Progenitor cell of endocrine pancreas (in vitro differentiated cells): ENCODE data around the gene TPPP. TPM values are rescaled to one million over a fixed set of nuclear protein-coding genes. Genes with fewer than 3 reads are reported as not detected.
A peak's percentile ranks its signal among the peaks of the same experiment; 100 is the strongest.
"Not testable (repeated sequence)": the region's sequence is repeated elsewhere in the genome, so short reads cannot be mapped to it uniquely, and the experiment has no call there.

Experiments
- DNase-seq: peaks from one replicate; pipeline ENCODE4 v3.0.0; 2021; ENCODE audit warnings: low spot score; ENCODE audit not compliant: unreplicated experiment
- H3K27ac Mint-ChIP-seq: 2 replicates; pipeline ENCODE4 v1.8.0; 2021; ENCODE audit warnings: mild to moderate bottlenecking, moderate library complexity, mixed read lengths
- H3K27me3 Mint-ChIP-seq: 2 replicates; pipeline ENCODE4 v1.8.0; 2021; ENCODE audit warnings: mixed read lengths
- H3K36me3 Mint-ChIP-seq: 2 replicates; pipeline ENCODE4 v1.8.0; 2022; ENCODE audit warnings: mixed read lengths; ENCODE audit not compliant: insufficient read depth
- H3K4me1 Mint-ChIP-seq: 2 replicates; pipeline ENCODE4 v1.8.0; 2021; ENCODE audit warnings: low read depth, mixed read lengths
- H3K4me3 Mint-ChIP-seq: 2 replicates; pipeline ENCODE4 v1.8.0; 2021; ENCODE audit warnings: low read depth, mild to moderate bottlenecking, moderate library complexity, mixed read lengths
- H3K9me3 Mint-ChIP-seq: 2 replicates; pipeline ENCODE4 v1.8.0; 2021; ENCODE audit warnings: low read depth, mixed read lengths
- CTCF ChIP-seq: fragments of 200-600 bp; sonication (generic); IDR thresholded peaks from one replicate; pipeline ENCODE4 v1.5.0; 2021; ENCODE audit warnings: antibody characterized with exemption, mild to moderate bottlenecking; ENCODE audit not compliant: unreplicated experiment
- long read RNA-seq: library from polyadenylated mRNA; unstranded; transcript quantifications from one replicate; pipeline ENCODE4 v2.0.0, GENCODE V29; 2020
- total RNA-seq: library from RNA; stranded (reverse); gene quantifications from 2 replicates; pipeline ENCODE4 v1.2.1, GENCODE V29; 2021

TPPP gene
- 2.6 and 2.9 TPM in 2 replicates for total RNA-seq
- long read RNA-seq = 0 reads

GRCh38 chr5:693271-694041 lies at the start of gene TPPP:
Gene TPPP (minus strand): TSS chr5:693352. CDS start chr5:678060, 15,292 bp downstream.
- H3K27ac Mint-ChIP-seq, H3K27me3 Mint-ChIP-seq, H3K4me1 Mint-ChIP-seq, H3K9me3 Mint-ChIP-seq, H3K36me3 Mint-ChIP-seq: not testable (repeated sequence)
- peak; percentile 73 for DNase-seq
- H3K4me3 Mint-ChIP-seq = peak within 1 kb of the TSS; percentile 33

- peaks cover 11% of the 10 kb centered on the region for H3K4me1 Mint-ChIP-seq
Observed at GRCh38 chr5:742276-742675, 49.1 kb upstream of the TPPP start.

GRCh38 chr5:734145-734544 lies 41.0 kb upstream of the TPPP start:
- not testable (repeated sequence) for H3K4me1 Mint-ChIP-seq, H3K4me3 Mint-ChIP-seq, H3K27me3 Mint-ChIP-seq, H3K9me3 Mint-ChIP-seq, DNase-seq, H3K27ac Mint-ChIP-seq
- H3K36me3 Mint-ChIP-seq = peaks cover 12% of the 10 kb centered on the region

More at GRCh38 chr5:742276-742675, 49.1 kb upstream of the TPPP start:
- not testable (repeated sequence) for H3K9me3 Mint-ChIP-seq, H3K27ac Mint-ChIP-seq, H3K27me3 Mint-ChIP-seq, H3K36me3 Mint-ChIP-seq, H3K4me3 Mint-ChIP-seq, DNase-seq

GRCh38 chr5:732754-733454 lies 39.8 kb upstream of the TPPP start:
- not testable (repeated sequence) for H3K27me3 Mint-ChIP-seq, H3K4me3 Mint-ChIP-seq, DNase-seq, H3K27ac Mint-ChIP-seq, H3K4me1 Mint-ChIP-seq, H3K9me3 Mint-ChIP-seq
- peaks cover 12% of the 10 kb centered on the region for H3K36me3 Mint-ChIP-seq

- not testable (repeated sequence) for H3K4me3 Mint-ChIP-seq, H3K9me3 Mint-ChIP-seq, H3K4me1 Mint-ChIP-seq, H3K27ac Mint-ChIP-seq, H3K27me3 Mint-ChIP-seq, DNase-seq
- peaks cover 12% of the 10 kb centered on the region for H3K36me3 Mint-ChIP-seq
Observed at GRCh38 chr5:729225-729624, 36.1 kb upstream of the TPPP start.

GRCh38 chr5:727087-727486 lies 33.9 kb upstream of the TPPP start:
- H3K27ac Mint-ChIP-seq, H3K4me3 Mint-ChIP-seq, H3K4me1 Mint-ChIP-seq, DNase-seq, H3K36me3 Mint-ChIP-seq, H3K9me3 Mint-ChIP-seq, H3K27me3 Mint-ChIP-seq: not testable (repeated sequence)
- TF ChIP-seq CTCF = peak; percentile 37

GRCh38 chr5:723865-724264 lies 30.7 kb upstream of the TPPP start:
- not testable (repeated sequence) for DNase-seq, H3K4me1 Mint-ChIP-seq, H3K27ac Mint-ChIP-seq, H3K4me3 Mint-ChIP-seq, H3K36me3 Mint-ChIP-seq
- Mint-ChIP-seq H3K27me3 (peaks cover 19% of the 10 kb centered on the region), H3K9me3 (peaks cover 17% of the 10 kb centered on the region)

- Mint-ChIP-seq H3K27me3 (peaks cover 21% of the 10 kb centered on the region), H3K9me3 (peaks cover 19% of the 10 kb centered on the region)
- not testable (repeated sequence) for H3K4me3 Mint-ChIP-seq, H3K27ac Mint-ChIP-seq, H3K36me3 Mint-ChIP-seq, DNase-seq, H3K4me1 Mint-ChIP-seq
Observed at GRCh38 chr5:723309-723708, 30.2 kb upstream of the TPPP start.

GRCh38 chr5:719379-719778 lies 26.2 kb upstream of the TPPP start:
- not testable (repeated sequence) for H3K4me3 Mint-ChIP-seq, H3K36me3 Mint-ChIP-seq, H3K27ac Mint-ChIP-seq, DNase-seq, H3K4me1 Mint-ChIP-seq
- Mint-ChIP-seq H3K27me3 (peaks cover 16% of the 10 kb centered on the region), H3K9me3 (peaks cover 23% of the 10 kb centered on the region)
